Measurements from ENCODE around the gene TLL2. TPM values are rescaled to one million over a fixed set of nuclear protein-coding genes. Genes with fewer than 3 reads are reported as not detected.

Gene TLL2
- total RNA-seq, 2 experiments from 2014 or later: 0.09 to 0.18 TPM

DNA sequence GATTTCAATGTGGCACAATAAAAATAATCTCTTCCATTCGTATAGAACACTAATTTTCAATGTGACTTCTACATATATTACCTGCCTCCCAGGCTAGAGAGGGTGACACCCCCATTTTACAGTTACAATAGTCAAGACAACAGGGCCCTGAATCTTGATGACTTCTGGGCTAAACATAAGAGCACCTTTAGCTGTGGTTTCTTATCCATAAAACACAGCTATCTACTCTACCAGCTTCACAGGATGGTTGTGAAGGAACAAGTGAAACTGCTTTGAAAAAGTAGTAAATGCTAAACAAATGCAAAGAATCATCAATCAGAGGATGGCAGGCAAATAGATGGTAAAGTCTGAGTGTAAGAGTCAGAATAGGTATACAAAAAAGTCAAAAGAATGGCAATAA is 3.6 kb upstream of the TLL2 start:
- Mint-ChIP-seq H3K4me3 (no peak overlapping the region), H3K27ac (no peak overlapping the region), H3K9me3 (no peaks in the 10 kb centered on the region), H3K4me1 (ENCODE audit: low read depth) (peaks cover 12% of the 10 kb centered on the region), H3K27me3 (peaks cover 29% of the 10 kb centered on the region), H3K36me3 (ENCODE audit: low read depth) (peaks cover 17% of the 10 kb centered on the region)
- POLR2A ChIA-PET: no interaction called here
- intact Hi-C loops (cut with micrococcal nuclease): no loop called here
- ATAC-seq: no peak
- DNase-seq: no peak
- CTCF ChIA-PET: interaction anchor here (5.7 kb wide), 1 partner anchor 121 kb away, joined by 30 read pairs; no protein-coding TSS in a partner anchor
- no peak for TF ChIP-seq CTCF (IDR thresholded peaks at IDR 0.05)

GRCh38 chr10:96516337-96516736 is 2.6 kb upstream of the TLL2 start:
- intact Hi-C loops (cut with micrococcal nuclease): no loop called here
- ChIA-PET CTCF (interaction anchor here (1.2 to 5.7 kb wide), 2 partner anchors 121 to 146 kb away, joined by 5 to 30 read pairs; no protein-coding TSS in a partner anchor), POLR2A (no interaction called here)
- H3K27me3 Mint-ChIP-seq: peaks cover 37% of the 10 kb centered on the region
- no peak for ATAC-seq
- peaks cover 16% of the 10 kb centered on the region for H3K36me3 Mint-ChIP-seq (ENCODE audit: low read depth)
- no peak overlapping the region for H3K27ac Mint-ChIP-seq
- H3K9me3 Mint-ChIP-seq: no peaks in the 10 kb centered on the region
- H3K4me3 Mint-ChIP-seq: no peak overlapping the region
- peaks cover 13% of the 10 kb centered on the region for H3K4me1 Mint-ChIP-seq (ENCODE audit: low read depth)
- no peak for TF ChIP-seq CTCF (IDR thresholded peaks at IDR 0.05)
- no peak for DNase-seq

- peak; percentile 66 for DNase-seq
- Mint-ChIP-seq H3K4me3 (peak overlapping the region; percentile 60), H3K27me3 (peaks cover 43% of the 10 kb centered on the region), H3K27ac (no peak overlapping the region), H3K9me3 (no peaks in the 10 kb centered on the region), H3K4me1 (ENCODE audit: low read depth) (peaks cover 13% of the 10 kb centered on the region), H3K36me3 (ENCODE audit: low read depth) (no peaks in the 10 kb centered on the region)
- TF ChIP-seq CTCF (IDR thresholded peaks at IDR 0.05): no peak
- CTCF ChIA-PET: interaction anchor here (0.7 to 5.7 kb wide), 20 partner anchors 9 to 512 kb away, joined by 3 to 33 read pairs (median 6); no protein-coding TSS in a partner anchor
- POLR2A ChIA-PET: interaction anchor here (1.2 kb wide), 1 partner anchor 10 kb away, joined by 3 read pairs; no protein-coding TSS in a partner anchor
- intact Hi-C loops (cut with micrococcal nuclease): loop anchor here (5.0 kb wide), 1 partner anchor 116 kb away; no protein-coding TSS in a partner anchor
- ATAC-seq: peak; percentile 67
Observed at GRCh38 chr10:96513305-96513697, 425 bp downstream of the TLL2 start.

DNA sequence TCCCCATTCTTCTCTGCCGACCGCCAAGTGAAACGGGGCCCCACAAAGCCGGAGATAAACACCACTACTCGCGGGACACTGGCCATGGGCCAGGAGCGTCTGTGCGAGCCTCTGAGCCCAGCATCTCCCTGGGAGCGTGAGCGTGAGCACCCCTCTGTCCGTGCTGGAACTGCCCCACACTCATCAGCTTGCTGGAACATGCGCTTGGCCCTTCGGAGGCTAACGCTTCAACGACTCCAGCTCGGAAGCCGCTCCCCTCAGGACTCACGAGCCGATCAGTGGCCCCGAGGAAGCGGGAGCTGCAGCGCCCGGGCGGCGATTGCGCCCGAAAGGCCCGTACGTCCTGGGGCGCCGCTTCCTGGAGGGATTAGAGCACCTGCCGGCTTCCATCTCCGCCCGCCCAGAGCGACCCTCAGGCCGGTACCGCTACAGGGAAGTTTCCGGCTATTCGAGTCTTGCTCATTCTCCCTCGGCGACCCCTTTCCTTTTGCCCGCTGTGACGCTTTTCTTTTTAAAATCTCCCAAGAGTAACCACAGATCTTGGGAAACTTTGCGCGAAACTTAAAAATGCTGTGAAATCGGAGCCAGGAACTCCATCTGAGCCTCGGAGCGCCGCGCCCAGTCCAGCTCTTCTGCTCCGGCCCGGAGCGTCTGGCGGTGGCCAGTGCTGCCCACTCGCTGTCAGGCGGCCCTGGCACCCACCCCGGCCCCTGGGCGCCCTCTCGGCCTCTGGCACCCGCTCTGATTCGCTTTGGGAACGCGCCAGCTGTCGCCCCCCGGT is 1.0 kb downstream of the TLL2 start:
- Mint-ChIP-seq H3K27me3 (peaks cover 43% of the 10 kb centered on the region), H3K4me3 (peak overlapping the region; percentile 60), H3K36me3 (ENCODE audit: low read depth) (no peaks in the 10 kb centered on the region), H3K9me3 (no peaks in the 10 kb centered on the region), H3K27ac (no peak overlapping the region), H3K4me1 (ENCODE audit: low read depth) (peaks cover 13% of the 10 kb centered on the region)
- ChIA-PET POLR2A (interaction anchor here (0.9 kb wide), 1 partner anchor 554 kb away, joined by 4 read pairs; no protein-coding TSS in a partner anchor), CTCF (interaction anchor here (1.1 to 5.7 kb wide), 13 partner anchors 10 to 174 kb away, joined by 3 to 33 read pairs (median 6); no protein-coding TSS in a partner anchor)
- DNase-seq (peak; percentile 19), ATAC-seq (no peak)
- intact Hi-C loops (cut with micrococcal nuclease): loop anchor here (5.0 kb wide), 1 partner anchor 115 kb away; no protein-coding TSS in a partner anchor
- no peak for TF ChIP-seq CTCF (IDR thresholded peaks at IDR 0.05)

All from activated CD8-positive, alpha-beta T cell treated with anti-CD3 and anti-CD28 coated beads for 36 hours (primary cell).